GM18505 (cell line): ENCODE data around the gene KCNJ4.

Experiments used
- ATAC-seq: cut with Tn5 transposase; IDR thresholded peaks from one replicate; pipeline ENCODE4 v1.9.1; 2021; ENCODE audit not compliant: unreplicated experiment
- POLR2A ChIP-seq: IDR thresholded peaks from 4 replicates; pipeline ENCODE4 v1.6.1; 2011; ENCODE audit warnings: borderline replicate concordance; ENCODE audit not compliant: insufficient read depth, insufficient read length; ENCODE audit errors: extremely low read depth

KCNJ4 gene

DNA sequence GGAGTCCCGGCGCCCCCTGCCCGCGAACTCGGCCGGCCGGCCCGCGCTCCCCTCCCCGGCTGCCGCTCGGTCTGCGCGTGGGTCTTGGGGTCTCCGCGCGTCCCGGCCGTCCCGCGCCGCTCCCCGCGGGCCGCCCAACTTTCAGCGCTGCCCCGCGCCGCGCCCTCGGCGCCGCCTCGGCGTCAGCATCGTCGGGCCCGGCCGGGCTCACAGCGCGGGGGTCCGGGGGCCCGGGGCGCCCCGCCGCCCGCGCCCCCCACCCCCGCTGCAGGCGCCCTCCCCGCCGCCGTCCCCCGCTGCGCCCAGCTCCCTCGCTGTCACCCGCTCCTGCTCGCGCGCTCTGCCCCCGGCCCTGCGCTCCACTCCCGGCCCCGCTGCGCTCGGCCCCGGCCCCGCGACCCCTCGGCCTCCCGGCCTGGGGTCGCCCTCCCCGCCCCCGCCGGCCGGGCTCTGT, at the start of gene KCNJ4:
Gene KCNJ4 (minus strand): TSS at position 124 of the 454 bp plus-strand sequence. CDS start 27,067 bp downstream, outside the sequence.
- ATAC-seq = no peak
- TF ChIP-seq POLR2A = no peak

DNA sequence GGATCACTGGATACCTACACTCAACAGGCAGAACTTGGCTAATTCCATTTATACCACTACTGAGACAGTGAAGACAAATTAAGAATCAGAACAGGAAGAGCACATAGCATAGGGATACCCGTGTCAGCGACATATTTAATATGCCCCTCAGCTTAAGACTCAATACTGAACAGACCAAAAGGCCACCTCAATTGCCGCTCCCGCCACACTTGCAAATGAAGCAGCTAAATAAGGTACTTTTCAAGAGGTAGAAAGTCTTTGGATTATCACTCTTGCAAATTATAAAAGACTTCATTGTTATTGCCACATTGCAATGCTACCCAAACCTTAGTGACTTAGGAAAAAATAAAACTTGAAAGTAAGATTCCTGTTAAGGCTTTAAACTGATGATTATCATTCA, 48.0 kb upstream of the KCNJ4 start:
- no peak for ATAC-seq
- TF ChIP-seq POLR2A = no peak

DNA sequence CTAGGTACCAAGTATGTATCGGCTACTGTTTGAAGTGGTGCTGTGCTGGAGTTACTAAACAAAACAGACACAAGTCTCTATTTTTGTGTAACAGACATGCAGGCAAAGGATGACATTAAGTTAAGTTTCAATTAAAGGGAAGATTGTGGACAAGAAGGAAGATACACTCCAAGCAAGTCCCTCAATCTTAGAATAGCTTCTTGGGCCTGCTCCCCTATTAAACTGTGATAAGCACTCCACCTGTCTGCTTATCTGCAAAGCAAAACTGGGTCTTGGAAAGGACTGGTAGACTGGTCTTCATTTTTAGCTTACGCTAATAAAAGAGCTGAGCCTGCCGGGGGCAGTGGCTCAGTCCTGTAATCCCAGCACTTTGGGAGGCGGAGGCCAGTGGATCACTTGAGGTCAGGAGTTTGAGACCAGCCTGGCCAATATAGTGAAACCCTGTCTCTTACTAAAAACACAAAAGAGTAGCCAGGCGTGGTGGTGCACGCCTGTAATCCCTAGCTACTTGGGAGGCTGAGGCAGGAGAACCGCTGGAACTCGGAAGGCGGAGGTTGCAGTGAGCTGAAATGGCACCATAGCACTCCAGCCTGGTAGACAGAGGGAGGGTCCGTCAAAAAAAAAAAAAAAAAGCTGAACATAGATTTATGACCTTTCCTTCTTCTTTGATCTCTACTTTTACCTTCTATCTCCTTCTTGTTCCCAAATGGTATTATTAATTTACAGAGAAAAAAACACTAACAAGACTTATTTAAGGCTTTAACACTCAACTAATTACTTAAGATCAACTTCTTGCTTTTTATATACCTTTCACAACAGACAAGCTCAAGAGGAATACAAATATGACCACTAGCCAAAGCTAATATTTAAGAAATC, 47.0 kb upstream of the KCNJ4 start:
- TF ChIP-seq POLR2A = peak; percentile 25
- ATAC-seq = no peak

DNA sequence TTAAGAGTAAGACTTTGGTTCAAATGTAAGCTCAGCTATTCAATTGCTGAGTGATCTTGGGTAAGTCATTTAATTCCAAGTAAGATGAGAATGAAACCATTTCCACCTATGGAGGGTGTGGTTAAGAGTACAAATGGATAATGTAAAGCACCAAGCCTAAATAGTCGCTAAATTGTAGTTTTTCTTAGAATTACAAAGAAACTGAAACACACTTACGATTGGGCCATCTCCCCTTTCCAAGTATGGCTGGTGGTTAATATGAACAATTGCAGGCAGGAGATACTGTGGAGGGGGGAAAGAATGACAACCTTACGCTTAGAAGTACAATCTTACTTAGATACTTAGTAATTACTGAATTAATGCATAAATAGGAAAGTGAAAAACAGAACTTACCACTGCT, 42.9 kb upstream of the KCNJ4 start:
- ATAC-seq = no peak
- no peak for TF ChIP-seq POLR2A

DNA sequence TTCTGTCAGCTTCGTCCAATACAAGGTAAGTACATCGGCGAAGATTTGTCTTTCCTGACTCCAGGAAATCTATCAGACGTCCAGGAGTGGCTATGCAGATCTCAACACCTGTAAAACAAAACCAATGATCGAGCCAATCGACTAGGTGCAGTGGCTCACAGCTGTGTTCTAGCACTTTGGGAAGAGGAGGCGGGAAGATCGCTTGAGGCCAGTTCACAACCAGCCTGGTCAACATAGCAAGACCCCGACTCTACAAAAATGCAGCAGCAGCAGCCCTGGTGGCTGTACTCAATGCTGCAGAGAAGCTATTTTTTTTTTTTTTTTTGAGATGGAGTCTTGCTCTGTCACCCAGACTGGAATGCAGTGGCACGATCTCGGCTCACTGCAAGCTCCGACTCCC, 39.9 kb upstream of the KCNJ4 start:
- no peak for ATAC-seq
- TF ChIP-seq POLR2A = no peak

DNA sequence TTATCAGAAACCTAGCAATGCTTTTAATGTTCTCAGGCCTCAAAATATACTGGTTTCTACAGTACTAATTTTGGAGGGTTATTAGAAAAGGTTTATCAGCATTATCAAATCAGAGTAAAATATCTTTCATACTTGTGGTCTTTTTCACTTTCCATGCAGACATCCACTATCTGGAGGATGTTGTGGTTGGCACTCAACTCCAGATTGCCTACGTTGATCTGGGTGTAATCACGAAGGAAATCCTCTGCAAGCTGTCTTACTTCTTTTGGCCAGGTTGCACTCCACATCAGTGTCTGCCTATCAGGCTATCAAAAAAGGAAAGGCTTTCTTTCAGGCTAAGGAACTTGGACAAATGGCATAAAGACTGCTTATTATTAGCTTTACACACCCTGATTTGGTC, 39.5 kb upstream of the KCNJ4 start:
- no peak for TF ChIP-seq POLR2A
- no peak for ATAC-seq

DNA sequence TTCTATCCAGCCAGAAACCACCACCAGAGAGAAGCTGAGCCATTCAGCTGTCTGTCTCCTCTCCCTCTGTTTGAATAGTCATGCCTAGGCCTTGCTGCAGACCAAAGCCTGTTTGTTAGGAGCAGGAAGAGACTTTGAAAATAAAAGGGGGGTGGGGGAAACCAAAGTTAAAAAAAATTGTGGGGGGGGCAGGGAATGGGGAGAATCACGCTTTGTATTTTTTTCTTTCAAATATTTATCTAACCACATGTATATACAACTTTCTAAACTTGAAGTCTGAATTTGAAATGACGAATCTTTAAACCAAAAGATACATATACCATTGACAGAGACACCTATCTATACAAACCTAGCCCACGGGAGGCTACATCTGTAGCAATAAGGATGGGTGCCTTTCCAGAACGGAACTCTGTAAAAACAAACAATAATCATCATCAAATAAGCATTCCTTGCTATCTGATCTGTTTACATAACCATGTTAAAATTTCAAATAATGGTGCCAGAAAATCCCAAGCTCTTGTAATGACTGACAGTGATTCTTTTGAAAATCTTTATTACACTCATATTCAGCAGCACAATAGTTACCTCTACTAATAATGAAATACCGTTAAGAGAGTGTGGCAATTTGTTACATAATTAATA, 36.8 kb upstream of the KCNJ4 start:
- no peak for TF ChIP-seq POLR2A

DNA sequence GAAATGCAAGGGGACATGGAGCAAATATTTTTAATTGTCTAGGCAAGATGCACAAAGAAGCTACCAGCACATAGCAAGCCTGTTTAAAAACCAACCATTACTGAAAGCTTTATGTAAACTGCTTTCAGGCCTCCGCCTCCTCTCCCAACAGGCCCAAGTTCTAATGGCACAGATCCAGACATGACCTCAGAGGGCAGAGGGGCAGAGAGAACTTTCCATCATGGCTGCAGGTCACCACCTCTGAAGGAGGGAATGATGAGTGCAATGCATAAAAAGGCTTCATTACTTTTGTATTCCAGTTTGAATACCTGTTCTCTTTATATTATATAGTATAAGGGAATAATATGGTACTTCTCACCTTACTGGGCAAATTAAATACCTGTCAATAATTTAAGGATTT, 35.9 kb upstream of the KCNJ4 start:
- no peak for TF ChIP-seq POLR2A
- ATAC-seq = no peak

More for the DNA sequence above, 36.8 kb upstream of the KCNJ4 start:
- ATAC-seq = no peak

DNA sequence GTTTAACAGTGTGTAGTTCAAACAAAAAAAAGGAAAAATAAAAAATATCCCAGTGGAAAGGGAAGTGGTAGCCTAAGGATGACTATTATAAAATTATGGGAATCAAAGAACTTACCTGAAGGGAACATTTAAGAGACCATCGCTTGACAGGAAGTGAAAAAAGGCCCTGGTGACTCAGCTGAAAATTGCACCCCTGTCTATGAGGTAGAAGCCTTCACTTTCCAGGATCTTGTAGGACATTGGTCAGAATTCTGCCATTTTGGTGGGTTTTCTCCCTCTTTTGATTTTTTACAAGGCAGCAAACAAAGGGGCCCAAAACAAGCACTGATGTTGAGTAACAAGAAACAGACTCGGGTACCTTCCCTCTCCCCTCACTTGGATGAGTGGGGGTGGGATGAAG, 35.5 kb upstream of the KCNJ4 start:
- no peak for TF ChIP-seq POLR2A
- no peak for ATAC-seq

DNA sequence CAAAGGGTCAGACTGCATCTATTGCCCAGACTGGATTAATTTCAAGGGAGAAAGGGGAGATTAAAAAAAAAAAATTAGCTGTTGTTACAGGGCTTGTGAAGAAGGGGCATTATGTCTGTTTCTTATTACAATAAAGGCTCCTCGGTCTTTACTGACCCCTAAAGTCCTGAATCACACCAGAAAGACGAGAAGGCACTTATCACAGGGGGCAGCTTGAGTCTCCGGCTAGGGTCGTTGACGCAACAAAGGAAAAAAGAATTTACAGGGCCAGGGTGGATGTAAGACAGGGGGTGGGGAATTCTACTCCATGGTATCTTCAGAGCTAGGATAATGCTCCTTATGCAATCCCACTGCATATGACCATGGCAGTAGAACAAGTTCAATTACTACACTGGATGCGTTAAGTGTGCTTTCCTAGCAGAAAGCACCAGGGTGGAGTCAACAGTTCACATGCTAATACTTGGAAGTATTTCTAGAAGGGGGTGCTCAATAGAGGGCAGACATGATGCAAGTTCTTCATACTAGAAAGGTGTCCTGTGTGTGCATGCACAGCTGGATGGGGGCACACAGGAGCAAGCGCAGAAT, 34.7 kb upstream of the KCNJ4 start:
- ATAC-seq = no peak
- TF ChIP-seq POLR2A = no peak

DNA sequence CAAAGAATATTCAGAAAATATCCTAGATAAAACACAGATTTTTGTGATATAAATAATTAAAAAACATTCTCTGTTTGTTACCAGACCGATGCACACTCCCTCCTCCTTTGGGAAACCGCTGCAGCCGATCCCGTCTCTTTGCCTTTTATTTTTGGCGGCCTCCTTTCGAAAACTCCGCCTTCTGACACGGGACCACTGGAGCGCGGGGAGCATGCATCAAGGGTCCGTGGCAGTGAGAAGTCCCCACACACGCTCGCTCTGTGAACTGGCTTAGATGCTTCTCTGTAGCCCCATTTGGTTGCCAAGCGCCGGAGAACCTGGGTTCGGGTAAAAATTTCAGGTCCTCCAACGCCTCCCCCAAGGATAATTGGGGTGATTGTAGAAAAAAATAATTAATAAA, 34.1 kb upstream of the KCNJ4 start:
- TF ChIP-seq POLR2A = peak; percentile 39
- no peak for ATAC-seq

DNA sequence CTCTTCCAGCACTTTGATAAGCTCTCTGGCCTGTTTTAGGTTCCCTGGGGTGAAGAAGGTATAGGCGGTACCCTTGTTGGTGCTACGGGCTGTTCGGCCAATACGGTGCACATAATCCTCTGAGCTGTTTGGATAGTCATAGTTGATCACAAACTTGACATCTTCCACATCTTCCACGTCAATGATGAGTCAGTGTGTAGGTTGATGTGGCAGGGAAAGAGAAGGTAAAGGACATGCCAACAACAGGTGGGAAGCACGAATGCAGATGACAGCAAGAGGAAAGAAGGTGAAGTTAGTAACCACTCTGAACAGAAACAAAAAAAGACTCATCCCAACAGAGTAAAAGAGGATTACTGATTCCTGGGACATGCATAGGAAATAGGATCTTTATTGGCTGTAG, 32.9 kb upstream of the KCNJ4 start:
- no peak for ATAC-seq
- TF ChIP-seq POLR2A = no peak

DNA sequence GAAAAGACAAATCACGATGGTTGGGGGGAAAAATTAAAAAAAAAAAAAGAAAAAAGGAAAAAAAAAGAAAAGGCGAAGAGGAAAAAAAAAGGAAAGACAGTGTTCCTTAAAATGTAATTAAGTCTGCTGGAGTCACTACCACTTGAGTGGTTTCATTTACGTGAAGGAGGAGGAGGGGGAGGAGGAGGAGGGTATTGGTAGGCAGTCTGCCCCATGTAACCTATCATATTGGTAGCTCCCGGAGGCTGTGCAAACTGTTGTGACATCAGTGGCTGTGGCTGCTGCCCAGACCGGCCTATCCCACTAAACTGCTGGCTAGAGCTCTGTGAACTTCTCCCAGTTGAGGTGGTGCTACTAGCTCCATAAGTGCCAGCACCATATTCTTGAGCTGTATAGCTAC, 30.8 kb upstream of the KCNJ4 start:
- ATAC-seq = no peak
- no peak for TF ChIP-seq POLR2A

DNA sequence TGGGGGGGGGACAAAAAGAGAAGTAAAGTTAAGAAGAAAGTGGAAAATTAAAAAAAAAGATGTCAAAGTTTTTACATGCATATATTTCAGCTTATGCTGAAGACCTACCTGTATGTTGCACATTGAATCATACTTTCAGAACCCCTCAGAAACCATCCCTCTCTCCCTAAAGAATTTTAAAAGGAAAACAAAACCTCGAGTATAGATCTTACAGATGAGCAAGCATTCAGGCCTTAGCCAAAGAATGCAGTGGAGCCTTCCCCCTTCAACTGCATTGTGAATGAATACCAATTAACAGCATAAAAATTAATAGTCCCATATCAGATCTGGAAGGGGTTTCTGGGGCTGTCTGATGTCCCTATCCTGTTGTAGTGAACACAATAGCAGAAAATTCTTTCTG, 29.2 kb upstream of the KCNJ4 start:
- no peak for TF ChIP-seq POLR2A
- no peak for ATAC-seq
